IPS DF 4.7 (cell line): ENCODE results near the gene ZNF275.
"Not testable (repeated sequence)": the region's sequence is repeated elsewhere in the genome, so short reads cannot be mapped to it uniquely, and the experiment has no call there.

ENCODE experiments used
- DNase-seq: peaks from one replicate; pipeline ENCODE4 v3.0.0-alpha.2; 2013; ENCODE audit warnings: low spot score; ENCODE audit errors: extremely low read depth

Gene ZNF275

GRCh38 chrX:153333821-153334653 is at the start of gene ZNF275:
Gene ZNF275, plus strand, starts transcription at chrX:153334153. Its CDS starts 2,527 bp downstream, at chrX:153336680.
- DNase-seq, result no peak

DNA sequence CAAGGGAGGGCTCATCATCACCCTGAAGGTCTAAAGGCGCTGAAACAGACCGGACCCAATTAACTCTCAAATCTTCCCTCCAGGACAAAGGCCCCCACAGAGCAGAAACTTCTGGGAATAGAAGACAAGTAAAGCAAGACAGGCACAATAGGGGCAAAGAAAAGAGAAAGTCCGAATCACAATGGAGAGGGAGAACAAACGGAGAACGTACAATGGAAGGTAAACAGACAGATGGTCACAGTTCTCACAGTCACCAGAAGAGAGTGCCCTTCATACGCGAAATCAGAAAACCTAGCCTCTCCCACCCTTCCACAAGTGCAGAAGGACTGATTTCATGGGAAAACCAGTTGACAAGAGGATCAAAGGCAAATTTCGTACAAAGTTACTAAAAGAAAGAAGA is 48.3 kb upstream of the ZNF275 start:
- not testable (repeated sequence) for DNase-seq

DNA sequence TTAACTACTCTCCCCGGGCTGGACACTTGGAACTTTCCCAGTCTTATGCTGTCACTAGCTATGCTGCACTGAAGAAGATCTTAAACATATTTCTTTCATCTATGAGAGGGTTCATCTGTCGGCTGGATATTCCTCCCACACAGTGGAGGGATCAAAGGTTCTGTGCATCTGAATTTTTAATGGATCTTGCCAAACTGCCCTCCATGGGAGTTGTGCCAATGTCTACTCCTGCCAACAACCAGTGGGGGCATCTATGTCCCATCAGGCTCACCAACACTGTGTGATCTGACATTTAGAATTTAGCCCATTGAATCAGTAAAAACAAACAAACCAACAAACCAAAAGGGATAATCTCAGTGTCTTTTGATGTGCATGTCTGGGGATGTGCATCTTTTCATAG is 45.1 kb upstream of the ZNF275 start:
- DNase-seq, result not testable (repeated sequence)

GRCh38 chrX:153293485-153294071 is 40.4 kb upstream of the ZNF275 start:
- DNase-seq, result not testable (repeated sequence)

DNA sequence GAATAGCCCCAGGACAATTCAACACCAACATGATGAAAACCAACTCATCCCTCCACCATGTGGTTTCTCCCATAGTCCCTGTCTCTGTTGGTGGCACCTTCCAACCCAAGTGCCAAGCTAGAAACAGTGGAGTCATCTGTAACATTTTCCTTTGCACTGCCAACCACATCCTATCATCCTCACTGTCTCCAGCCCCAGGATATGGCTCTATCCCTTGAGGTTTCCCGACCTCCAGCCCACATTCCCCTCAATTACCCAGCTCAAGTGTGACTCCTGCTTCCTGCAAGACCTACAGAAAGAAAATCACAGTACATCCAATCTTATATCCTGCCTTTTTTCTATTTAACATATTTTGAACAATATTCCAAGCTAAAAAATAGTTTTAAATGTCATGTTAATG is 36.6 kb upstream of the ZNF275 start:
- DNase-seq, result no peak

GRCh38 chrX:153299855-153300254 is 34.1 kb upstream of the ZNF275 start:
- no peak for DNase-seq

GRCh38 chrX:153301746-153302145 is 32.2 kb upstream of the ZNF275 start:
- DNase-seq, result no peak

- no peak for DNase-seq
Measured at GRCh38 chrX:153302796-153303195, 31.2 kb upstream of the ZNF275 start.

DNA sequence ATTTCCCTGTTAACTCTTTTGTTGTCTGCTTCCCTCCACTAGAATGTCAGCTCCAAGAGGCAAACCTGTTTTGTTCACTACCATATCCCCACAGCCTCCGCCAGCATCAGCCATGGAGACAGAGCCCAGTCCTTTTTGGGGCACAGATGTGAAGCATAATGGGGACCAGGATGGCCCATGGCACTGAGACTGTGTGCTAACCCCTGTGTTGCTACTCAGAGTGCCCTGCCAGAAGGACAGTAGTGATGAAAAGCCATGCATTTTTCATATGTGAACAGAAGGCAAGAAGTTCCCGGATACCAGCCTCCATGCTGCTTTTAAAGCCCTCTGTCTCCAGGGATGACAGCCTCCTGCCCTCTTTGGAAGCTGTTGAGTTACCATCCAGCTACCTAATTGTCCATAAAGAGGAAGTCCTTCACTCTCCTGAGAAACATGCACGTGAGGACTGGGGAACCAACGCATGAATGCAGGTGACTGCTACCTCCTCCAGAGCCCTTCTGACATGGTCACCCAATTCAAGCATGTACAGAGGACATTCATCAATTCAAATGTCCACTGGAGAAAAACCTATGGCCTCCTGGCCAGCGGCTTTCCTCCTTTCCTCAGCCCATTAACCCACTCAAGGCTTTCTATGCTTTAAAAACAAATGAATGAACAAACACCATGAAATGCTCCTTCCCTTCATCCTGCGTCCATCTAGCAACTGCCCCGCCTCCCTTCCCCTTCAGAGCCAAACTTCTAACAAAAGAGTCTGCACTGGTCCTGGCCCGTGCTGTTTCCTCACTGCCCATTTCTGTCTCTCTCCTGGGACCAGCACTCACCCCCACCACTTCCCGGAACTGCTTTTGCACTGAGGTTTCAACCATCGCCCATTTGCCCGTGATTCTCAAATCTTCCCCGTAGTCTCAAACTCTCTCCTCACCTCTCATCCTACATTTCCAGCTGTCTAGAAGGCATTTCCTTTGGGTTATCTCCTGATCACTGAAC is 30.4 kb upstream of the ZNF275 start:
- DNase-seq, result no peak

- DNase-seq, result no peak
Measured at GRCh38 chrX:153304988-153305736, 28.8 kb upstream of the ZNF275 start.

- DNase-seq, result no peak
Measured at GRCh38 chrX:153305972-153306371, 28.0 kb upstream of the ZNF275 start.

GRCh38 chrX:153306527-153307115 is 27.3 kb upstream of the ZNF275 start:
- DNase-seq, result no peak

- DNase-seq, result no peak
Measured at GRCh38 chrX:153307276-153308178, 26.4 kb upstream of the ZNF275 start.

GRCh38 chrX:153310901-153311300 is 23.1 kb upstream of the ZNF275 start:
- DNase-seq, result no peak

- DNase-seq, result no peak
Measured at GRCh38 chrX:153312041-153312440, 21.9 kb upstream of the ZNF275 start.

DNA sequence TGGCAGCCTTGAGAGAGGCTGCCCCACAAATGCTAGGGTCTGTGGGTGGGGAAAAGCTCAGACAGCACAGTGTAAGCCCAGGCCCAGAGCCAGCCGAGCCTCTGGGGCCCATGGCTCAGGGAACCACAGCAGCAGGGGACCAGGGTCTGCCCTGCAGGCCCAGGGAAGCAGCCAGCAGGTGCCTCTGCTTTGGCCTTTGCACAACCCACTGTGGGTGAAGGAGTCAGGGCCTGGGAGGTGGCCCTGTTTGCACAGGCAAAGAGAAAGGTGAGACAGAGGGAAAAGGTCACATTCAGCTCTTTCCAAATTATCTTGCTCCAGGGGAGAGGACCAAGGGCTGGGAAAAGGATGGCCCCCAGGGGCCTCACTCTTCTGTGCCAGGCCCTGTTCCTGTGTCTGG is 21.1 kb upstream of the ZNF275 start:
- no peak for DNase-seq

- DNase-seq, result no peak
Measured at GRCh38 chrX:153317306-153317705, 16.6 kb upstream of the ZNF275 start.

GRCh38 chrX:153317996-153318722 is 15.8 kb upstream of the ZNF275 start:
- no peak for DNase-seq

DNA sequence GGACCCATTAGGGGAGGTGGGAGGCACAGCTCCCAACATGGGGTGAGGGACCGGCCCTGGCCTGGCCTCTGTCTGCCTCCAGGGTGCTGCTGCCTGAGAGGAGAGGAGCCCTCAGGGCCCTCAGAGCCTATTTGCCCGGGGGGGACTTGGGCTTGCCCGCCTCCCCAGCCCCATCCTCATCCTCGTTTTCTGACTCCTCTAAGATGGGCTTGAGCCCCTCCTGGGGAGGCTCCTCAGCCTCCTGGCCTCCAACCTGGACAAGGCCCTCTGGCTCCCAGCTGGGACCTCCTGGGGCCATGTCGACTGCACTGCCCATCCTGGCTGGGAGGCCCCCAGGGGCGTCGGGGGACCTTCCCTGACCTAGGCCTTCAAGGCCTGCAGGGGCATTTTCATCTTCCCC is 15.1 kb upstream of the ZNF275 start:
- DNase-seq, result no peak
